ENCODE measurements around the gene SULT1C2.
A peak's percentile ranks its signal among the peaks of the same experiment; 100 is the strongest.

Gene SULT1C2

GRCh38 chr2:108323619-108324018, 34.9 kb downstream of the SULT1C2 start:
- DNase-seq (ENCODE audit: low read depth) = peak; percentile 54

GRCh38 chr2:108324531-108325255, 36.0 kb downstream of the SULT1C2 start:
- no peak overlapping the region for H3K4me3 ChIP-seq (ENCODE audit: low read length)
- no peak for TF ChIP-seq CTCF (IDR thresholded peaks at IDR 0.05; ENCODE audit: insufficient read depth, low read depth, low read length, missing control alignments)
- peak; percentile 74 for DNase-seq (ENCODE audit: low read depth)

More at GRCh38 chr2:108323619-108324018, 34.9 kb downstream of the SULT1C2 start:
- no peak for TF ChIP-seq CTCF (IDR thresholded peaks at IDR 0.05; ENCODE audit: insufficient read depth, low read depth, low read length, missing control alignments)
- no peak overlapping the region for H3K4me3 ChIP-seq (ENCODE audit: low read length)

GRCh38 chr2:108325756-108326155, 37.1 kb downstream of the SULT1C2 start:
- TF ChIP-seq CTCF (IDR thresholded peaks at IDR 0.05; ENCODE audit: insufficient read depth, low read depth, low read length, missing control alignments) = no peak
- H3K4me3 ChIP-seq (ENCODE audit: low read length) = no peak overlapping the region
- peak; percentile 73 for DNase-seq (ENCODE audit: low read depth)

GRCh38 chr2:108329771-108330170, 41.1 kb downstream of the SULT1C2 start:
- H3K4me3 ChIP-seq (ENCODE audit: low read length) = no peak overlapping the region
- TF ChIP-seq CTCF (IDR thresholded peaks at IDR 0.05; ENCODE audit: insufficient read depth, low read depth, low read length, missing control alignments) = no peak
- no peak for DNase-seq (ENCODE audit: low read depth)

GRCh38 chr2:108330979-108331378, 42.3 kb downstream of the SULT1C2 start:
- H3K4me3 ChIP-seq (ENCODE audit: low read length) = no peak overlapping the region
- DNase-seq (ENCODE audit: low read depth) = no peak
- no peak for TF ChIP-seq CTCF (IDR thresholded peaks at IDR 0.05; ENCODE audit: insufficient read depth, low read depth, low read length, missing control alignments)

- no peak for TF ChIP-seq CTCF (IDR thresholded peaks at IDR 0.05; ENCODE audit: insufficient read depth, low read depth, low read length, missing control alignments)
- H3K4me3 ChIP-seq (ENCODE audit: low read length) = no peak overlapping the region
- DNase-seq (ENCODE audit: low read depth) = no peak
These were observed 57.3 kb downstream of the SULT1C2 start for GRCh38 chr2:108345951-108346350.

GRCh38 chr2:108346827-108347226, 58.1 kb downstream of the SULT1C2 start:
- no peak for TF ChIP-seq CTCF (IDR thresholded peaks at IDR 0.05; ENCODE audit: insufficient read depth, low read depth, low read length, missing control alignments)

More at GRCh38 chr2:108346827-108347226, 58.1 kb downstream of the SULT1C2 start:
- no peak for DNase-seq (ENCODE audit: low read depth)
- H3K4me3 ChIP-seq (ENCODE audit: low read length) = no peak overlapping the region
